AG04449 (cell line): ENCODE measurements around the gene TSPAN11.

ENCODE experiments used
- CTCF ChIA-PET: fragments of 350-600 bp; formaldehyde crosslinking; extraction: SDS; loops from one replicate; lab custom pipeline; 2021; ENCODE audit warnings: antibody characterized with exemption; lab: Yijun Ruan, JAX
- POLR2A ChIA-PET: fragments of 400-600, 350-600 bp; formaldehyde crosslinking; extraction: SDS; loops from one replicate; lab custom pipeline; 2020; ENCODE audit warnings: antibody characterized with exemption, inconsistent platforms; lab: Yijun Ruan, JAX
- DNase-seq: peaks from one replicate; pipeline ENCODE4 v3.0.0-alpha.2; 2010; ENCODE audit warnings: low read depth, low spot score
- H3K4me3 ChIP-seq: 2 replicates; pipeline ENCODE4 v1.5.1; 2011; ENCODE audit warnings: low read depth, mild to moderate bottlenecking, control low read depth, low read length
- TF ChIP-seq, protein P1 (sequence below): IDR thresholded peaks from one replicate; pipeline ENCODE4 v1.5.1; 2011; ENCODE audit warnings: mild to moderate bottlenecking, moderate library complexity, low read length, control low read depth, inconsistent platforms; ENCODE audit not compliant: insufficient read depth; ENCODE audit errors: missing control alignments

The TSPAN11 gene

DNA sequence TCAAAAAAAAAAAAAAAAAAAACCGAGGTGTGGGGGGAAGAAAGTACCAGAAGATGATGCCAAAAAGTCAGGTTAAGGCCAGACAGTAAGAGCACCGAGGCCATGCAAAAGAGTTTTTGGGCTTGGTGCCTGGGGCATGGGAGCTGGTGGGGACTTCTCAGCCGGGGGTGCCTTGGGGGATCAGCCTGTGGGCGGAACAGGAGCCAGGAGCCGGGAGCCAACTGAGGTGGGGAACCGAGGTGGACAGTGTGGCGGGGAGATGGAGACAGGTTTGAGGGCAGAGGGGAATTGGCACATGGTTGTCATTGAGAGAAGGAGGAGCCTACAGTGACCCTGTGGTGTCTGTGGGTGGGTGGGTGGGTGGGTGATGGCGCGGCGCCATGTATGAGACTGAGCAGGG, 33.2 kb downstream of the TSPAN11 start:
- POLR2A ChIA-PET, result no interaction called here
- H3K4me3 ChIP-seq, result no peak overlapping the region
- TF ChIP-seq, protein P1, sequence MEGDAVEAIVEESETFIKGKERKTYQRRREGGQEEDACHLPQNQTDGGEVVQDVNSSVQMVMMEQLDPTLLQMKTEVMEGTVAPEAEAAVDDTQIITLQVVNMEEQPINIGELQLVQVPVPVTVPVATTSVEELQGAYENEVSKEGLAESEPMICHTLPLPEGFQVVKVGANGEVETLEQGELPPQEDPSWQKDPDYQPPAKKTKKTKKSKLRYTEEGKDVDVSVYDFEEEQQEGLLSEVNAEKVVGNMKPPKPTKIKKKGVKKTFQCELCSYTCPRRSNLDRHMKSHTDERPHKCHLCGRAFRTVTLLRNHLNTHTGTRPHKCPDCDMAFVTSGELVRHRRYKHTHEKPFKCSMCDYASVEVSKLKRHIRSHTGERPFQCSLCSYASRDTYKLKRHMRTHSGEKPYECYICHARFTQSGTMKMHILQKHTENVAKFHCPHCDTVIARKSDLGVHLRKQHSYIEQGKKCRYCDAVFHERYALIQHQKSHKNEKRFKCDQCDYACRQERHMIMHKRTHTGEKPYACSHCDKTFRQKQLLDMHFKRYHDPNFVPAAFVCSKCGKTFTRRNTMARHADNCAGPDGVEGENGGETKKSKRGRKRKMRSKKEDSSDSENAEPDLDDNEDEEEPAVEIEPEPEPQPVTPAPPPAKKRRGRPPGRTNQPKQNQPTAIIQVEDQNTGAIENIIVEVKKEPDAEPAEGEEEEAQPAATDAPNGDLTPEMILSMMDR, result no peak
- CTCF ChIA-PET, result no interaction called here
- DNase-seq, result no peak

DNA sequence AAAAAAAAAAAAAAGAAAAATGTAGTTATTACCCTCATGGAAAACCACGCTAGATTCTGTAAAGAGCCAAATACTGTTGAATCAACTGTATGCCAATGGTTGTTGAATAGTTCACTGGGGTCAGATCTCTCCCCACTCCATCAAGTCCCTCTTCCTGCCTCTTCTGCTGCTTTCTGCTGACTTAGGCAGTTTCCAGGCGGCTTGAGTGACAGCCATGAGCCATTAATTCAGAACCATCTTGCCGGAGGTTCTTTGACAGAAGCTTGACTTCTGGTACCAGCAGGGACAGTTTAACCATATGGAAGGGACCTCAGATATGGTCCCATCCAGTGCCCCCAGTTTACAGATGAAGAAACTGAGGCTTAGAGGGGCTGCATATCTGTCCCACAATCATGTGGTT, 34.5 kb downstream of the TSPAN11 start:
- TF ChIP-seq, protein P1, result no peak
- CTCF ChIA-PET, result no interaction called here
- no peak for DNase-seq
- POLR2A ChIA-PET, result no interaction called here
- no peak overlapping the region for H3K4me3 ChIP-seq

- H3K4me3 ChIP-seq, result no peak overlapping the region
- TF ChIP-seq, protein P1, result no peak
- DNase-seq, result no peak
- CTCF ChIA-PET, result no interaction called here
- POLR2A ChIA-PET, result no interaction called here
These were observed 35.5 kb downstream of the TSPAN11 start for GRCh38 chr12:30962047-30962446.

GRCh38 chr12:30963709-30964564, 37.4 kb downstream of the TSPAN11 start:
- ChIA-PET CTCF (interaction anchor here (1.1 kb wide), 1 partner anchor 22 kb away, joined by 3 read pairs; no protein-coding TSS in a partner anchor), POLR2A (no interaction called here)
- no peak for DNase-seq
- TF ChIP-seq, protein P1, result no peak
- H3K4me3 ChIP-seq, result no peak overlapping the region

- DNase-seq, result no peak
- no peak overlapping the region for H3K4me3 ChIP-seq
- POLR2A ChIA-PET, result interaction anchor here (0.6 kb wide), 1 partner anchor 27 kb away, joined by 3 read pairs; no protein-coding TSS in a partner anchor
- TF ChIP-seq, protein P1, result no peak
- CTCF ChIA-PET, result interaction anchor here (1.1 kb wide), 1 partner anchor 21 kb away, joined by 3 read pairs; no protein-coding TSS in a partner anchor
These were observed 38.5 kb downstream of the TSPAN11 start for GRCh38 chr12:30964896-30965612.

DNA sequence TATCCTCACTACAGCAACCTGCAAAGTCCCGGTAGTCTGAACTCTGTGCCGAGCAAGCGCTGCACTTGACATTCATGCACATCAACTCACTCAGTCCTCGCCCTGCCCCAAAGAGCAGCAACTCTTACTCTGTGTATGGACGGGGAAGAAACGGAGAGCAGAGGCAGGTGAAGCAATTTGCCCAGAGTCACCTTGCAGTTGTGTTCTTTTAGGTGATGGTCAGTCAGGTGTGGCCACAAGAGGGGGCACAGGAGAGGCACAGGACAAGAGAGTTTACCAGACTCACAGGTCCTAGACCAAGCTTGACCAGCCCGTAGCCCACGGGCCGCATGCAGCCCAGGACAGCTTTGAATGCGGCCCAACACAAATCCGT, 39.1 kb downstream of the TSPAN11 start:
- TF ChIP-seq, protein P1, result peak; percentile 4
- no peak overlapping the region for H3K4me3 ChIP-seq
- POLR2A ChIA-PET, result no interaction called here
- no peak for DNase-seq
- CTCF ChIA-PET, result no interaction called here
